H1 (cell line): Measurements from ENCODE around the gene POU4F1. TPM values are rescaled to one million over a fixed set of nuclear protein-coding genes. Genes with fewer than 3 reads are reported as not detected.

Experiments used
- ATF2 ChIP-seq: IDR thresholded peaks from 2 replicates; pipeline ENCODE4 v1.6.1; 2012; ENCODE audit warnings: low read length, inconsistent platforms
- ATF3 ChIP-seq: IDR thresholded peaks from 2 replicates; pipeline ENCODE4 v1.6.1; 2011; ENCODE audit warnings: low read depth, mild to moderate bottlenecking, low read length; ENCODE audit not compliant: insufficient read depth
- CBX8 ChIP-seq: fragments of 300-800, 300-1000 bp; sonication (generic); IDR thresholded peaks from 2 replicates; pipeline ENCODE4 v1.7.1; 2016; ENCODE audit warnings: low read depth, low read length, borderline replicate concordance
- CHD2 ChIP-seq: IDR thresholded peaks from 2 replicates; pipeline ENCODE4 v1.6.1; 2012; ENCODE audit warnings: low read length, improper control_type of control experiment
- E2F6 ChIP-seq: IDR thresholded peaks from 2 replicates; pipeline ENCODE4 v1.6.1; 2012; ENCODE audit warnings: inconsistent platforms
- HDAC2 ChIP-seq, 2 experiments: fragments of 300-600 bp in 1 of 2; sonication (generic) in 1 of 2; IDR thresholded peaks; 2 replicates each; pipeline ENCODE4 v1.6.1; 2011 to 2012; ENCODE audit warnings: low read depth in 2 of 2, low read length in 2 of 2, mild to moderate bottlenecking in 2 of 2, moderate library complexity in 2 of 2, borderline replicate concordance in 1 of 2, inconsistent platforms in 1 of 2
- MAFK ChIP-seq: IDR thresholded peaks from 2 replicates; pipeline ENCODE4 v1.6.1; 2012; ENCODE audit warnings: low read depth, mild to moderate bottlenecking, improper control_type of control experiment, low read length
- MAX ChIP-seq: IDR thresholded peaks from 2 replicates; pipeline ENCODE4 v1.6.1; 2012; ENCODE audit warnings: inconsistent platforms
- POLR2A ChIP-seq, 2 experiments: IDR thresholded peaks; 1 replicate in 1 of 2; 2 replicates in 1 of 2; pipeline ENCODE4 v1.6.1; 2011; ENCODE audit warnings: low read depth in 2 of 2, low read length in 2 of 2, mild to moderate bottlenecking in 2 of 2; ENCODE audit errors: control extremely low read depth in 1 of 2
- SP4 ChIP-seq: IDR thresholded peaks from 2 replicates; pipeline ENCODE4 v1.6.1; 2012; ENCODE audit warnings: low read length, inconsistent platforms
- polyA plus RNA-seq, 7 experiments: library from polyadenylated mRNA; depleted of rRNA in 3 of 7; stranded (reverse) in 5 of 7; unstranded in 2 of 7; fragments of >200 nt in 5 of 7; fragments of 200-250 nt in 2 of 7; gene quantifications; 1 replicate in 5 of 7; 2 replicates in 1 of 7; 4 replicates in 1 of 7; pipeline versions ENCODE4 v1.2.1 to v1.2.3, GENCODE V29; 2011 to 2013; ENCODE audit warnings: missing spikeins in 2 of 7, mixed read lengths in 2 of 7
- total RNA-seq: library from RNA; stranded (reverse); fragmentation: NEBNext Ultra II Directional; extraction: Animal tissue kit (Norgen Biotek cat#: 25700); gene quantifications from 2 replicates; pipeline ENCODE4 v1.2.1, GENCODE V29; 2021

POU4F1 gene
- total and polyA plus RNA-seq, 2 of the 8 experiments (the other 6 are each of a cell fraction or from before 2014, with no cell fraction given), result 0.09 to 0.32 TPM

GRCh38 chr13:78596736-78597601 lies 6.4 kb downstream of the POU4F1 start (continued):
- TF ChIP-seq ATF3, result no peak
- no peak for TF ChIP-seq MAFK
- no peak for TF ChIP-seq SP4
- no peak for TF ChIP-seq E2F6
- TF ChIP-seq ATF2, result no peak
- peak; percentile 87 for TF ChIP-seq MAX
- TF ChIP-seq CBX8, result no peak; the same call in 1 of the 2 replicates
- 0 out of 4 replicates have a peak, but pooled peaks of 1 of the 2 experiments have one; percentile 31 for TF ChIP-seq HDAC2 (IDR thresholded peaks at IDR 0.05; ENCODE audit: borderline replicate concordance in 1 of 2, low read depth in 2 of 2, low read length in 2 of 2)
- TF ChIP-seq CHD2, result 0 out of 2 replicates have a peak, but pooled peaks have one; percentile 15
- no peak for TF ChIP-seq POLR2A (IDR thresholded peaks at IDR 0.05; ENCODE audit: control extremely low read depth in 1 of 2, low read depth in 2 of 2, low read length in 2 of 2)
